Astrocyte of the spinal cord (primary cell): ENCODE data around the gene SYT8.

Experiments used
- DNase-seq: peaks from one replicate; pipeline ENCODE4 v3.0.0; 2011; ENCODE audit warnings: low read depth, low spot score
- H3K4me3 ChIP-seq: 2 replicates; pipeline ENCODE4 v1.5.1; 2011; ENCODE audit warnings: low read depth, mild to moderate bottlenecking, low read length, moderate library complexity
- in situ Hi-C: cut with HindIII; loops from 2 replicates; pipeline ENCODE4 v1.10.0; 2017; ENCODE audit warnings: low sequenced_read_pairs
- TF ChIP-seq, protein P1 (sequence below): IDR thresholded peaks from 2 replicates; pipeline ENCODE4 v1.5.1; 2012; ENCODE audit warnings: low read depth, mild to moderate bottlenecking, low read length, inconsistent platforms

SYT8 gene

DNA sequence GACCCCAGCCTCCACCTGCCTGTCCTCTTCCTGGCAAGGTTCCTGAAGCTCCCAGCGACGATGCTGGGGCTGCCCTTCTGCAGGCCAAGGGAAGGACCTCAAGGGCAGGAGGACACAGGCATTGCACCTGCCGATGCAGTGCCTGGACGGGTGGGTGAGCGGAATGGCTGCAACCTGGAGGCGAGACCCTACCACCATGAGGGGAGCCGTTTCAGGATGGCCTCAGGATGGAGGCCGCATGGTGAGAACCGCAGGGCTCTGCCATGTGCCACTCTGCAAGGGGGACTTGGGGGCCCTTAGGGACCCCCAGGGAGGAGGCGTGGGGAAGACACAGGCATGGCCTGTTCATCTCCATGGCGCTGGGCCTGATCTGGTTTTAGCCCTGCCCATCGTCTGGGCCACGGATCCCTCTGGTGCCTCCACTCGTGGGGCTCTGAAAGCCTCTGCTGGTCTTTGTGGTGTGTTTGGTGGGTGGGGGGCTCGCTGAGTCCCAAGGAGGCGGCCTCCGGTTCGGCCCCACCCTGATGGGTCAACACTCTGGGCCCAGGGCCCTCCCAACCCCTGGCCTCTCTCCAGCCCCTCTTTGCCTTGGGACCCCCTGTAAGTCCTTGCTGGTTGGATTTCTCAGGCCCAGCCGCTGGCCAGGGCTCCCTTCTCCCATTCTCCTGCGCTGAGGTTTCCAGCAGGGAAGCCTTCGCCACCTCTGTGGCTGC lies 16.8 kb downstream of the SYT8 start:
- TF ChIP-seq, protein P1, sequence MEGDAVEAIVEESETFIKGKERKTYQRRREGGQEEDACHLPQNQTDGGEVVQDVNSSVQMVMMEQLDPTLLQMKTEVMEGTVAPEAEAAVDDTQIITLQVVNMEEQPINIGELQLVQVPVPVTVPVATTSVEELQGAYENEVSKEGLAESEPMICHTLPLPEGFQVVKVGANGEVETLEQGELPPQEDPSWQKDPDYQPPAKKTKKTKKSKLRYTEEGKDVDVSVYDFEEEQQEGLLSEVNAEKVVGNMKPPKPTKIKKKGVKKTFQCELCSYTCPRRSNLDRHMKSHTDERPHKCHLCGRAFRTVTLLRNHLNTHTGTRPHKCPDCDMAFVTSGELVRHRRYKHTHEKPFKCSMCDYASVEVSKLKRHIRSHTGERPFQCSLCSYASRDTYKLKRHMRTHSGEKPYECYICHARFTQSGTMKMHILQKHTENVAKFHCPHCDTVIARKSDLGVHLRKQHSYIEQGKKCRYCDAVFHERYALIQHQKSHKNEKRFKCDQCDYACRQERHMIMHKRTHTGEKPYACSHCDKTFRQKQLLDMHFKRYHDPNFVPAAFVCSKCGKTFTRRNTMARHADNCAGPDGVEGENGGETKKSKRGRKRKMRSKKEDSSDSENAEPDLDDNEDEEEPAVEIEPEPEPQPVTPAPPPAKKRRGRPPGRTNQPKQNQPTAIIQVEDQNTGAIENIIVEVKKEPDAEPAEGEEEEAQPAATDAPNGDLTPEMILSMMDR, result no peak
- DNase-seq, result no peak
- in situ Hi-C loops, result no loop called here
- no peak overlapping the region for H3K4me3 ChIP-seq

DNA sequence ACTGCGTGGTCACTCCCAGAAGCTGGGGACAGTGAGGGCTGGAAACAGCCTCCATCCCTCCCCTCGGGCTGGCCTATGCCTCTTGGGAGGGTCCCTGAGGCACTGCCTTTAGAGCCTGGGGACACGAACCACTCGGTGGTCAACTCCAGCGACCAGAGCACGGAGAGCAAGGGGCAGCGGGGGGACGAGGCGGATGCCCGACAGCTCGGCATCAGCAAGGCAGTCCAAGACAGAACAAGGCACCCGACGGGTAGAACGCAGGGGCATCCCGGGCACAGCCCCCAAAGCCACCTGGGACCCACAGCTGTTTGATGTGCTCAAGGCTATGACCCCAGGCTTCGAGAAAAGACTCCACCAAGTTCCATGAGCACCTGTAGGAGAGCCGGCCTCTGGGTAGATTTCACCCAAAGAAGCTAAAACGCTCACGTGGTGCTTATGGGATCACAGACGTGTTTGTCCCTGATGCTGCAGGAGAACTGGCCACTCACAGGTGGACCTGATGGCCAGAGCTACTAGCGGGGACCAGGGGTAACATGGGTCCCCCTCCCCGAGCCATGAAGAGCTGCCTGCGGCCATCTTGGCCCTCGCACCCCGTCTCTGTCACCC lies 17.6 kb downstream of the SYT8 start:
- no peak for DNase-seq
- TF ChIP-seq, protein P1, result no peak
- no peak overlapping the region for H3K4me3 ChIP-seq
- in situ Hi-C loops, result no loop called here

DNA sequence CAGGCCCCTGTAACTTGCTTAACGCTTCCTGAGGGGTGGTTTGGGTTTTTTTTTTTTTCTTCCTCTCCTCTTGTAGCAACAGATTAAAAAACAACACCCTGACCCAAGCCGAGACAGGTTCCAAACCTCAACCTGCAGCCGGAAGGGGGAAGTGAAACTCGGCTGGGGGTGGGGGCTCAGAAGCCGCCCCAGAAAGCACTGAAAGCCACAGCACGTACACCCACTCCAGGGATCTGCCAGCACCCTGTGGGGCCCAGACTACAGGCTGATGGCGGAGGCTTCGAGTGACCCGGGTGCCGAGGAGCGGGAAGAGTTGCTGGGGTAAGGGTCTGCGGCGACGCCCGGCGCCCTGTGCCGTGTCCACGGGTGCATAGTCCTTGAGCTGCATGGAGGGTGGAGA lies 18.1 kb downstream of the SYT8 start, which contains the start of gene LSP1:
TSS of gene LSP1 (plus strand) at position 208 of the 400 bp plus-strand sequence. CDS start at position 269, 61 bp downstream.
- TF ChIP-seq, protein P1, result no peak
- H3K4me3 ChIP-seq, result no peak within 1 kb of the TSS
- in situ Hi-C loops, result no loop called here
- no peak for DNase-seq

DNA sequence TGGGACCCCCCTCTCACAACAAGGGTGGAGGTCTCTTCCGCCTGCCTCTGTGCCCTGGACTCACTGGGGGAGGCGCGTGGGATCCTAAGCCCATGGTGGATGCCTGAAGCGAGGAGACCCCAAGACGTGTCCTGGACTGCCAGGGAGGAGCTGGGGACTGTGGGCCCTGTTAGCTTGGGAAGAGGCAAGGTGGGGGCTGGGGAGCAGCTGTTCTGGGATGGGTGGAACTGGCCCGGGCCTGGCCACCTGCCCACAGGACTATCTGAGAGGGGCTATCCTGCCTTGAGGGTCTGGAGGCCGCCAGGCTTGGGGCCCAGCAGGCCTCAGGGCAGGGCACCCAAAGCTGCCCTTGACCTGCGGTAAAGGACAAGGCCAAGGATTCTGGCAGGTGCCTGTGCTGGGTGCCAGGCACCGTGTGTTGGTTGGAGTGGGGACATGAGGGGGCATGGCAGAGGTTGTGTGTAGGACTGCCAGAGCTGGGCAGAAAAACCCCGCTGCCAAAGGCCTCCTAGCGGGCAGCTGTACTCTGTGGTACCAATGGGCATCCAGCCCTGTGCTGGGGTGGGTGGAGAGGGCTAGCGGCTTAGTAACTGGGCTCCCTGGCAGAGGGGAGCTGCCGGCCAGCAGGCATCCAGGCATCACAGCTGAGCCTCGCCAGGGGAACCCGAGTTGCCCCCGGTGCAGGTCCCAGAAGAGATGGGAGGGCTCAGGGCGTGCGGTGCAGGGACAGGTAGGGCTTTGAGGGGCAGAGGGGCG lies 18.8 kb downstream of the SYT8 start:
- no peak overlapping the region for H3K4me3 ChIP-seq
- DNase-seq, result no peak
- in situ Hi-C loops, result no loop called here
- TF ChIP-seq, protein P1, result no peak

DNA sequence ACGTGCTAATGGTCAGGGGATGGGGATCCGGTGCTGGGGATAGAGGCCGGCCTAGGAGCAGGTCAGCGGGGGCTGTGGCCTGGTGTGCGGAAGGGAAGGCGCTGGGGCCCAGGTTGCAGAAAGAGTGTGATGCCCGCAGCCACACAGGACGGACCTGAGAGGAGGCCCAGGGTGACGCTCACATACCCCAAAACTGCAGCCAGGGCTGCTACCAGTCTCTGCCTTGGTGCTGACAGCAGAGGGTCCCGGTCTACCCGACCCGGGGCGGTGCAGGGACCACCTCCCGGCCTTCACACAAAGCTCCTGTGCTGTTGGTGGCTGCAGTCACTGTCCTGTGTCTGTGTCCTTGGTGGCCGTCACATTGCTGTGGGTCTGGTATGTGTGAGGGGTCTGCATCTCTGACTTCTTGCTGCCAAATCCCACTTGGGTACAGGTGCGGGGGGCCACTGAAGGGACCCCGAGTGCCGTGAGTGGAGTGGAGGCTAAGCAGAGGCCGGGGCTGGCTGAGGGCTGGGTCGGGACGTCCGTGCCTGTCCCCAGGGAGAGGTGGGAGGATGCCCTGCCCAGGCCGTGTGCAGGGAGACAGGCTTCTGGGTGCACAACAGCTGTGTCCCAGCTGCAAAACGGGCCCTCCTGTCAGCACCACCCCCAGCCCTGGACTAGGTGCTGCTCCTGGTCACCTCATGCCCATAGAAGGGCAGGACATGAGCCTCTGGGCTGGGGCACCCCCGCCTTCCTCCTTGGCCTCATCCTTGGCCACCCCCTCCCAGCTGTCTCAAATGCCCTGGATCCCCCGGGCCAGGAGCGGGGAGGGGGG lies 19.6 kb downstream of the SYT8 start:
- TF ChIP-seq, protein P1, result no peak
- in situ Hi-C loops, result no loop called here
- no peak for DNase-seq
- H3K4me3 ChIP-seq, result no peak overlapping the region
